Measurements from ENCODE around the gene SLC43A2. TPM values are rescaled to one million over a fixed set of nuclear protein-coding genes. Genes with fewer than 3 reads are reported as not detected.
A peak's percentile ranks its signal among the peaks of the same experiment; 100 is the strongest.
"Not testable (repeated sequence)": the region's sequence is repeated elsewhere in the genome, so short reads cannot be mapped to it uniquely, and the experiment has no call there.

Gene SLC43A2
- total and polyA plus RNA-seq, 8 donors, result 0.29 to 15.8 (median 5.2) TPM

- no peaks in the 10 kb centered on the region for H3K9me3 ChIP-seq
- H3K4me3 ChIP-seq, result no peak overlapping the region
- no peak overlapping the region for H3K27ac ChIP-seq
- 50 to 64% (median 60%) methylated on average over 13 to 14 of the region's 14 CpGs for WGBS, 5 donors
- intact Hi-C loops (cut with DNase I; ENCODE audit: low total_unique reads), result no loop called here
- H3K4me1 ChIP-seq, result peaks cover 6 to 14% (median 12%) of the 10 kb centered on the region in 4 donors
- H3K36me3 ChIP-seq, result no peaks in the 10 kb centered on the region
- no peak for DNase-seq
- H3K27me3 ChIP-seq, result no peaks in the 10 kb centered on the region
- TF ChIP-seq, protein P1, sequence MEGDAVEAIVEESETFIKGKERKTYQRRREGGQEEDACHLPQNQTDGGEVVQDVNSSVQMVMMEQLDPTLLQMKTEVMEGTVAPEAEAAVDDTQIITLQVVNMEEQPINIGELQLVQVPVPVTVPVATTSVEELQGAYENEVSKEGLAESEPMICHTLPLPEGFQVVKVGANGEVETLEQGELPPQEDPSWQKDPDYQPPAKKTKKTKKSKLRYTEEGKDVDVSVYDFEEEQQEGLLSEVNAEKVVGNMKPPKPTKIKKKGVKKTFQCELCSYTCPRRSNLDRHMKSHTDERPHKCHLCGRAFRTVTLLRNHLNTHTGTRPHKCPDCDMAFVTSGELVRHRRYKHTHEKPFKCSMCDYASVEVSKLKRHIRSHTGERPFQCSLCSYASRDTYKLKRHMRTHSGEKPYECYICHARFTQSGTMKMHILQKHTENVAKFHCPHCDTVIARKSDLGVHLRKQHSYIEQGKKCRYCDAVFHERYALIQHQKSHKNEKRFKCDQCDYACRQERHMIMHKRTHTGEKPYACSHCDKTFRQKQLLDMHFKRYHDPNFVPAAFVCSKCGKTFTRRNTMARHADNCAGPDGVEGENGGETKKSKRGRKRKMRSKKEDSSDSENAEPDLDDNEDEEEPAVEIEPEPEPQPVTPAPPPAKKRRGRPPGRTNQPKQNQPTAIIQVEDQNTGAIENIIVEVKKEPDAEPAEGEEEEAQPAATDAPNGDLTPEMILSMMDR (IDR thresholded peaks at IDR 0.05), result no peak
- TF ChIP-seq POLR2AphosphoS5 (IDR thresholded peaks at IDR 0.05) (no peak), POLR2A (IDR thresholded peaks at IDR 0.05) (no peak), EP300 (IDR thresholded peaks at IDR 0.05) (no peak)
Observed at GRCh38 chr17:1566505-1567199, 62.0 kb downstream of the SLC43A2 start.

DNA sequence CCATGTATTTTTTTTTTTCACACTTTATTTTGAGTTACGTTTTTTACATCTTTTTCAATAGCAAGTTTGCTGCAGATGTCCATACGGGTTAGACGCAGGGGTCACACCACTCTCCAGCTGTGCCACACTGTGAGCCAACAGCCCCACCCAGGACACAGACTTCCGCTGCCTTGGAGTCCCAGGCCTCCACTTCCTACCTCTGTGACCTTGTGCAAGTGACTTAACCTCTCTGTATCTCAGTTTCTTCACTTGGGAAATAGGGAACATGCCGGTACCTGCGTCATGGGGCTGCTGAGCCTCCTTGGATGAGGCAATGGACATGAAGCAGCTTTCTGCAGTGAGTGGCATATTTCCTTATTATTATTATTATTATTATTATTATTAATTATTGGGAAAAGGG lies 62.8 kb downstream of the SLC43A2 start:
- 63 to 71% (median 64%) methylated on average over 6 of the region's 6 CpGs for WGBS, 5 donors
- Histone ChIP-seq H3K4me3 (no peak overlapping the region), H3K27me3 (no peaks in the 10 kb centered on the region), H3K4me1 (peaks cover 13 to 22% (median 20%) of the 10 kb centered on the region in 4 donors), H3K9me3 (no peaks in the 10 kb centered on the region), H3K27ac (no peak overlapping the region), H3K36me3 (no peaks in the 10 kb centered on the region)
- intact Hi-C loops (cut with DNase I; ENCODE audit: low total_unique reads), result no loop called here
- DNase-seq, result no peak
- no peak for TF ChIP-seq EP300 (IDR thresholded peaks at IDR 0.05)
- TF ChIP-seq POLR2AphosphoS5 (IDR thresholded peaks at IDR 0.05), result no peak
- TF ChIP-seq POLR2A (IDR thresholded peaks at IDR 0.05), result no peak
- TF ChIP-seq, protein P1 (IDR thresholded peaks at IDR 0.05), result no peak

DNA sequence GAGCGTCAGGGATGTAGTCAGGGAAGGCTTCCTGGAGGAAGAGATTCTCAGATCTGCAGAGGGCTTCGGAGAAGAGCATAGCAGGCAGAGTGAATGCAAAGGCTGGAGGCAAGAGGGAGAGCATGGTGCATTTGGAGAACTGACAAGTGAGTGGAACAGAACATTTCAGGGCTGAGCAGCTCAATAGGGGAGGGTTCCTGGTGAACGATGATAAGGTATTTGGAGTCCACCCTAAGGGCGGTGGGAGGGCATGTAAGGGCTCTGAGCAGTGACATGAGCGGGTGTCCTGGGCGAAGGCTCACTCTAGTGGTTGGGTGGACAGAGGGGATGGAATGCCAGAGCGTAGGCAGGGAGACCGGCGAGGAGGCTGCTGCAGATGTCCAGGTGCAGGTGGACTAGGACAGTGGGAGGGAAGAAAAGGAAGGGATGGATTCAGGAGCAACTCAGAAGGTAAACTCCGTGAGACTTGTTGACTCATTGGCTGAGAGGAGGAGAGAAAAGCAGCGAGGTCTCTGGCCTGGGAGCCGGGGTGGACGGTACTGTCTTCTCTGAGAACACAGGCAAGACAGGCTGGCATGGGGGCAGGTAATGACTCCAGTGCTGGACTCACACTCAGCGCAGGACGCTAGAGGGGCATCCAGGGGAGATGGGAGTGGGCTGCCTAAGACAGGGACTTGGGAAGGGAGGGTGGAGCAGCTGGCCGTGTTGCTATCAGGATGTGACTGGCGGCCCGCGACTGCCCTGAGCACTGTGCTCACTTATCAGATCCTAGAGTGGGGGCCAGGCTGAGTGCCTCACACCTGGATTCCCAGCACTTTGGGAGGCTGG lies 64.6 kb downstream of the SLC43A2 start:
- no peak for TF ChIP-seq POLR2A (IDR thresholded peaks at IDR 0.05)
- TF ChIP-seq, protein P1 (IDR thresholded peaks at IDR 0.05), result no peak
- no peak for TF ChIP-seq POLR2AphosphoS5 (IDR thresholded peaks at IDR 0.05)
- TF ChIP-seq EP300 (IDR thresholded peaks at IDR 0.05), result no peak
- Histone ChIP-seq H3K4me3 (no peak overlapping the region), H3K9me3 (no peaks in the 10 kb centered on the region), H3K4me1 (peaks cover 27 to 41% (median 38%) of the 10 kb centered on the region in 4 donors), H3K27ac (no peak overlapping the region), H3K27me3 (no peaks in the 10 kb centered on the region), H3K36me3 (no peaks in the 10 kb centered on the region)
- WGBS, 5 donors, result 34 to 58% (median 40%) methylated on average over 19 of the region's 19 CpGs
- intact Hi-C loops (cut with DNase I; ENCODE audit: low total_unique reads), result no loop called here
- no peak for DNase-seq

- H3K36me3 ChIP-seq; DNase-seq; intact Hi-C loops (cut with DNase I; ENCODE audit: low total_unique reads); H3K9me3 ChIP-seq; H3K27me3 ChIP-seq; H3K27ac ChIP-seq: not testable (repeated sequence)
- H3K4me1 ChIP-seq, result peaks cover 27 to 47% (median 41%) of the 10 kb centered on the region in 4 donors
- H3K4me3 ChIP-seq, result peak overlapping the region in 3 of 4 donors; percentile 86 to 93 (median 93)
- 72 to 77% (median 73%) methylated on average over 11 to 15 of the region's 15 CpGs for WGBS, 5 donors
Observed at GRCh38 chr17:1563471-1563785, 65.2 kb downstream of the SLC43A2 start.

Data from stomach (tissue), 9 donors.